OCI-LY3 (cell line): ENCODE data around the gene CD9.

Source experiments
- H2AFZ ChIP-seq: fragments of 200-600, 300-600 bp; shearing (Covaris generic); 2 replicates; pipeline ENCODE4 v1.6.0; 2014; ENCODE audit warnings: antibody characterized with exemption, low read depth, low read length
- H3K27ac ChIP-seq: fragments of 200-600, 300-600 bp; sonication (generic); 2 replicates; pipeline ENCODE4 v1.5.1; 2014; ENCODE audit warnings: mild to moderate bottlenecking, low read length, moderate library complexity, mixed read lengths
- H3K27me3 ChIP-seq: fragments of 200-600, 300-600 bp; sonication (generic); 2 replicates; pipeline ENCODE4 v1.6.1; 2014; ENCODE audit warnings: low read depth, low read length, mixed read lengths
- H3K36me3 ChIP-seq: fragments of 200-600, 300-600 bp; sonication (generic); replicated peaks from 2 replicates; pipeline ENCODE3; 2014; ENCODE audit warnings: low read depth, low read length, mixed read lengths
- H3K4me1 ChIP-seq: fragments of 300-600, 200-600 bp; sonication (generic); 2 replicates; pipeline ENCODE4 v1.6.1; 2014; ENCODE audit warnings: low read length, mixed read lengths
- H3K4me2 ChIP-seq: fragments of 200-600, 300-600 bp; sonication (generic); 2 replicates; pipeline ENCODE4 v1.6.1; 2014; ENCODE audit warnings: low read length, mixed read lengths
- H3K4me3 ChIP-seq: fragments of 300-600, 200-600 bp; sonication (generic); 2 replicates; pipeline ENCODE4 v1.5.1; 2014; ENCODE audit warnings: antibody characterized with exemption, mild to moderate bottlenecking, low read length, moderate library complexity
- H3K79me2 ChIP-seq: fragments of 300-600, 200-600 bp; shearing (Covaris generic); 2 replicates; pipeline ENCODE4 v1.6.1; 2014; ENCODE audit warnings: mild to moderate bottlenecking, low read length, mixed read lengths
- H3K9ac ChIP-seq: fragments of 300-600, 200-600 bp; shearing (Covaris generic); 2 replicates; pipeline ENCODE4 v1.6.0; 2014; ENCODE audit warnings: mild to moderate bottlenecking, low read length, moderate library complexity
- H3K9me3 ChIP-seq: fragments of 200-600, 300-600 bp; shearing (Covaris generic); 2 replicates; pipeline ENCODE4 v1.6.1; 2014; ENCODE audit warnings: low read length, mixed read lengths; ENCODE audit not compliant: insufficient read depth
- H4K20me1 ChIP-seq: fragments of 200-600, 300-600 bp; sonication (generic); 2 replicates; pipeline ENCODE4 v1.6.1; 2016; ENCODE audit warnings: low read length, mixed read lengths; ENCODE audit not compliant: insufficient read depth
- CTCF ChIP-seq: fragments of 200-600, 300-600 bp; sonication (generic); IDR thresholded peaks from 2 replicates; pipeline ENCODE4 v1.5.1; 2014; ENCODE audit warnings: antibody characterized with exemption, low read length, low read depth
- EZH2phosphoT487 ChIP-seq: fragments of 200-600 bp; shearing (Covaris generic); IDR thresholded peaks from 2 replicates; pipeline ENCODE4 v1.6.1; 2018; ENCODE audit warnings: antibody characterized with exemption, mixed run types, low read depth

The CD9 gene

GRCh38 chr12:6253278-6253677 is 53.1 kb downstream of the CD9 start:
- no peak for TF ChIP-seq CTCF
- H2AFZ ChIP-seq = no peak overlapping the region
- H3K9ac ChIP-seq = no peak overlapping the region
- no peak overlapping the region for H3K27ac ChIP-seq
- H3K9me3 ChIP-seq = no peaks in the 10 kb centered on the region
- H3K27me3 ChIP-seq = peaks cover 26% of the 10 kb centered on the region
- H3K4me1 ChIP-seq = no peaks in the 10 kb centered on the region
- H3K79me2 ChIP-seq = no peaks in the 10 kb centered on the region
- no peak overlapping the region for H3K4me3 ChIP-seq
- H3K36me3 ChIP-seq = no peaks in the 10 kb centered on the region
- no peaks in the 10 kb centered on the region for H4K20me1 ChIP-seq
- H3K4me2 ChIP-seq = no peak overlapping the region

GRCh38 chr12:6254491-6254890 is 54.3 kb downstream of the CD9 start:
- Histone ChIP-seq H3K4me3 (no peak overlapping the region), H3K4me2 (no peak overlapping the region), H3K9ac (no peak overlapping the region), H3K36me3 (no peaks in the 10 kb centered on the region), H3K79me2 (no peaks in the 10 kb centered on the region), H3K4me1 (no peaks in the 10 kb centered on the region), H3K27me3 (peaks cover 21% of the 10 kb centered on the region), H4K20me1 (no peaks in the 10 kb centered on the region), H3K27ac (no peak overlapping the region), H3K9me3 (no peaks in the 10 kb centered on the region), H2AFZ (no peak overlapping the region)
- TF ChIP-seq EZH2phosphoT487 (no peak), CTCF (no peak)

- Histone ChIP-seq H3K79me2 (no peaks in the 10 kb centered on the region), H3K9ac (no peak overlapping the region), H3K4me1 (no peaks in the 10 kb centered on the region), H3K27ac (no peak overlapping the region), H3K36me3 (no peaks in the 10 kb centered on the region), H3K4me3 (no peak overlapping the region), H3K9me3 (no peaks in the 10 kb centered on the region), H4K20me1 (no peaks in the 10 kb centered on the region), H2AFZ (no peak overlapping the region), H3K27me3 (peaks cover 9% of the 10 kb centered on the region; the same call in 1 of the 2 replicates), H3K4me2 (no peak overlapping the region)
- TF ChIP-seq EZH2phosphoT487 (no peak), CTCF (no peak)
These were observed 56.8 kb downstream of the CD9 start for GRCh38 chr12:6257007-6257406.

GRCh38 chr12:6262211-6262610 is 62.0 kb downstream of the CD9 start:
- Histone ChIP-seq H2AFZ (no peak overlapping the region), H3K4me1 (no peaks in the 10 kb centered on the region), H3K79me2 (no peaks in the 10 kb centered on the region), H3K9ac (no peak overlapping the region), H3K27ac (no peak overlapping the region), H3K4me3 (no peak overlapping the region), H3K27me3 (peaks cover 14% of the 10 kb centered on the region; the same call in 1 of the 2 replicates), H4K20me1 (no peaks in the 10 kb centered on the region), H3K36me3 (no peaks in the 10 kb centered on the region), H3K9me3 (no peaks in the 10 kb centered on the region), H3K4me2 (no peak overlapping the region)
- TF ChIP-seq CTCF (no peak), EZH2phosphoT487 (no peak)
